GM19467 (cell line): ENCODE results near the gene SCN8A.

Source experiments
- ATAC-seq: cut with Tn5 transposase; IDR thresholded peaks from one replicate; pipeline ENCODE4 v1.9.1; 2021; ENCODE audit warnings: mild to moderate bottlenecking, moderate library complexity; ENCODE audit not compliant: unreplicated experiment

The SCN8A gene

GRCh38 chr12:51847643-51848325 is 256.8 kb downstream of the SCN8A start:
- ATAC-seq, result no peak

DNA sequence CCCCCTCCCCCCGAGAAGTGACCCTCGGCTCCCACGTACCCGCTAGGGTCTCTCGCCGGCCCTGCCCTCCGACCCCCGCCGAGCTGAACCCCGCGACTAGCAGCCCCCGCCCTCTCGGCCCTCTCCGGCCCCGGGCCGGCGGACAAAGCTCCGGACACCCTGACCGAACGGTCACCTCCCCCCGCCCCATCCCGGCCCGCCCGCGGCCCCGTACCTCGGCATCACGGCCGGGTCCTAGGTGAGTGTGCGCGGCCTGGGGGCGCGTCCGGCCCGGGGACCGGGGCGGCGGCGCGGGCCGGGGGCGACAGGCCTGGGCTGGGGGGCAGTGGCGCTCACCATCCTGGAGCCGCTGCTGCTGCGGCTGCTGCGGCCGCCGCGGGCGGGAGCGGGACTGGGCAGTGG is 257.3 kb downstream of the SCN8A start, which contains the start of gene FIGNL2:
FIGNL2 (minus strand) TSS at position 393 of the 402 bp plus-strand sequence. CDS start 26,305 bp downstream, outside the sequence.
- no peak for ATAC-seq

- ATAC-seq, result no peak
Measured at GRCh38 chr12:51848841-51849735, 258.1 kb downstream of the SCN8A start.

- ATAC-seq, result no peak
Measured at GRCh38 chr12:51850081-51850964, 259.3 kb downstream of the SCN8A start.

GRCh38 chr12:51850965-51851299 is 259.9 kb downstream of the SCN8A start:
- ATAC-seq, result no peak

GRCh38 chr12:51851413-51852124 is 260.5 kb downstream of the SCN8A start:
- no peak for ATAC-seq

DNA sequence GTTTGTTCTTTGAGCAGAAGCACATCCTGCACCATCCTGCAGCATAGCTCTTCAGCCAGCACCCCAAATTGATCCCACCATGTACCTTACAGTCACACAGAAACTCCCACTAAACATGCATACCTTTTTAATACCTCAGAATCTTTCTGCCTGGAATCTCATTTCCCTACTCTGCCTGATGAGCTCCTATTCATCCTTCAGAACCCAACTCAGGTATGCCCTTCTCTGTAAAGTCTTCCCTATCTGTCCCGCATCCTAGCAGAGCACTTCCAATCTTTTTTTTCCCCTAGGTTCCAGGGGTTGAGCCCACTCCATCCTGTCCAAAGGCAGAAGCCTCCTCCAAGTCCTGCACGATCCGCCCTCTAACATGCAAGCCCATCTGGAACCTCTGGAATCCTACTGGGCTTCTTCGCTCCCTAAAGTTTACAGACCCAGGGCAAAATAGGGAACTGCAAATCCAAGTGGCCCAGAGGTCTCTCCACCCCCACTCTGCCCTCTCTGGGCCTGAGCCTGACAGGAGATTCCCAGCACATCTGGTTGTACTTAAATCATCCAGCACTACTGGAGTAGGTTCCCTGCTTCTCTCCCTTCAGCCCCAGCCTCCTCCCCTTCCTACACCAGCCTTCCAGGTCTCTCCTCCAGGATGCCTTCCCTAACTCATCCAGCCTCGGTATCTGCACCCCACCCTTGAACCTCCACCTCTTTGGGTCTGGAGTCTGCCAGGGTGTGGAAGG is 261.5 kb downstream of the SCN8A start:
- ATAC-seq, result no peak

- ATAC-seq, result no peak
Measured at GRCh38 chr12:51855586-51856428, 264.8 kb downstream of the SCN8A start.

DNA sequence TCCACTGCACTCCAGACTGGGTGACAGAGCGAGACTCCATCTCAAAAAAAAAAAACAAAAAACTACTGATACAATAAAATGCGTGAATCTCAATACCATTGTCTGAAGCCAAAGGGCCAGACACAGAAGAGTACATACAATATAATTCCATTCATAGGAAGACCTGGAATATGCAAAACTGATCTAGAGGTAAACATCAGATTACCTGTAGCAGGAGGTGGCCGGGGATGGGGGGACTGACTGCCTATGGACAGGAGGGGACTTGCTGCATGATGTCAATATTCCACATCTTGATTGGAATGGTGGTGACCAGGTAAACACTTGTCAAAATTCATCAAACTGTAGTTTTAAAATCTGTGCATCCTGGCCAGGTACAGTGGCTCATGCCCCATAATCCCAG is 270.0 kb downstream of the SCN8A start:
- ATAC-seq, result no peak
